Measurements from ENCODE around the gene DNM3.

DNA sequence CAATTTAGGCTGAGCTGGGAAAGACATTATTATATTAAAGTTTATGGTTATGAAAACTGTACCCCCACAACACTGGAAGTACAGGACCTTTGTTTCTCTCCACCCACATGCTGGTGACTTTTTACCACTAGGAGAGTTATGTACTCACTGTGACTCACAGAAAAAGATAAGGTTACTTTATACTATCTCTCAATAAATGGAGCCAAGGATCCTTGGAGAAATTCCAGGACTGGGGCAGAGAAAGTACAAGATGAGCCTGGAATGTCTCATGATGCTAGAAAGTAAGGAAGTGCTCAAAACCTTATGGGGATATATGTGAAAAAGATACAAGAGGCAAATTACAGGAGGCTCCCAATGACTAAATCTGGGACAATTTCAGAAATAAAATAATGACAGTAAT lies 515.3 kb downstream of the DNM3 start:
- TF ChIP-seq POLR2AphosphoS5 (IDR thresholded peaks at IDR 0.05; ENCODE audit: low read depth, low read length) = no peak
- TF ChIP-seq SIN3A (conservative IDR thresholded peaks at IDR 0.05 in 1 of 2, IDR thresholded peaks at IDR 0.05 in 1 of 2; ENCODE audit: low read depth in 1 of 2, low read length in 2 of 2) = no peak
- TF ChIP-seq ZNF274 (IDR thresholded peaks at IDR 0.05; ENCODE audit: borderline replicate concordance, extremely low read depth, low read length) = no peak
- no peak for TF ChIP-seq CEBPB (IDR thresholded peaks at IDR 0.05; ENCODE audit: low read depth, low read length)
- TF ChIP-seq, protein P1, sequence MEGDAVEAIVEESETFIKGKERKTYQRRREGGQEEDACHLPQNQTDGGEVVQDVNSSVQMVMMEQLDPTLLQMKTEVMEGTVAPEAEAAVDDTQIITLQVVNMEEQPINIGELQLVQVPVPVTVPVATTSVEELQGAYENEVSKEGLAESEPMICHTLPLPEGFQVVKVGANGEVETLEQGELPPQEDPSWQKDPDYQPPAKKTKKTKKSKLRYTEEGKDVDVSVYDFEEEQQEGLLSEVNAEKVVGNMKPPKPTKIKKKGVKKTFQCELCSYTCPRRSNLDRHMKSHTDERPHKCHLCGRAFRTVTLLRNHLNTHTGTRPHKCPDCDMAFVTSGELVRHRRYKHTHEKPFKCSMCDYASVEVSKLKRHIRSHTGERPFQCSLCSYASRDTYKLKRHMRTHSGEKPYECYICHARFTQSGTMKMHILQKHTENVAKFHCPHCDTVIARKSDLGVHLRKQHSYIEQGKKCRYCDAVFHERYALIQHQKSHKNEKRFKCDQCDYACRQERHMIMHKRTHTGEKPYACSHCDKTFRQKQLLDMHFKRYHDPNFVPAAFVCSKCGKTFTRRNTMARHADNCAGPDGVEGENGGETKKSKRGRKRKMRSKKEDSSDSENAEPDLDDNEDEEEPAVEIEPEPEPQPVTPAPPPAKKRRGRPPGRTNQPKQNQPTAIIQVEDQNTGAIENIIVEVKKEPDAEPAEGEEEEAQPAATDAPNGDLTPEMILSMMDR (IDR thresholded peaks at IDR 0.05; ENCODE audit: control extremely low read depth in 1 of 3, insufficient read depth in 1 of 3, low read depth in 1 of 3, low read length in 3 of 3) = no peak
- TF ChIP-seq SIX5 (IDR thresholded peaks at IDR 0.05; ENCODE audit: low read depth, low read length) = no peak

Measured in H1 (cell line).